Activated CD4-positive, alpha-beta T cell treated with anti-CD3 and anti-CD28 coated beads for 36 hours (primary cell): ENCODE results near the gene ADGRG2. TPM values are rescaled to one million over a fixed set of nuclear protein-coding genes. Genes with fewer than 3 reads are reported as not detected.
"Not testable (repeated sequence)": the region's sequence is repeated elsewhere in the genome, so short reads cannot be mapped to it uniquely, and the experiment has no call there.

Experiments
- ATAC-seq: fragments of 200-7000 bp; cut with Tn5 transposase; one replicate; pipeline ENCODE4 v1.10.0; 2021; ENCODE audit warnings: mild to moderate bottlenecking, moderate library complexity
- CTCF ChIA-PET: fragments of 350-600 bp; sonication (Branson Sonifier 250); formaldehyde crosslinking; loops from one replicate; lab custom pipeline; 2021; ENCODE audit warnings: antibody characterized with exemption; lab: Charles Lee
- POLR2A ChIA-PET: fragments of 350-600 bp; sonication (Branson Sonifier 250); formaldehyde crosslinking; loops from one replicate; lab custom pipeline; 2021; ENCODE audit warnings: antibody characterized with exemption, inconsistent platforms; lab: Charles Lee
- DNase-seq: peaks from one replicate; pipeline ENCODE4 v3.0.0-alpha.2; 2020
- H3K27ac Mint-ChIP-seq: one replicate; pipeline ENCODE4 v1.8.0; 2021; ENCODE audit warnings: mixed read lengths
- H3K27me3 Mint-ChIP-seq: one replicate; pipeline ENCODE4 v1.8.0; 2021; ENCODE audit warnings: mixed read lengths
- H3K36me3 Mint-ChIP-seq: one replicate; pipeline ENCODE4 v1.8.0; 2021; ENCODE audit warnings: low read depth, mixed read lengths
- H3K4me1 Mint-ChIP-seq: one replicate; pipeline ENCODE4 v1.8.0; 2021; ENCODE audit warnings: mixed read lengths
- H3K4me3 Mint-ChIP-seq: one replicate; pipeline ENCODE4 v1.8.0; 2021; ENCODE audit warnings: mild to moderate bottlenecking, moderate library complexity, mixed read lengths
- H3K9me3 Mint-ChIP-seq: one replicate; pipeline ENCODE4 v1.8.0; 2021; ENCODE audit warnings: low read depth, mixed read lengths
- intact Hi-C, 2 experiments: fragments of 100-400 bp; cut with DNase I in 1 of 2; cut with micrococcal nuclease in 1 of 2; formaldehyde crosslinking; loops; one replicate each; pipeline versions ENCODE4 v1.14.2 to v1.15.1; 2022 to 2024; cut with DNase I, micrococcal nuclease
- total RNA-seq, 2 experiments: library from RNA; stranded (reverse); gene quantifications; one replicate each; pipeline ENCODE4 v1.2.3, GENCODE V29; 2021

Gene ADGRG2
- total RNA-seq, 2 experiments from 2014 or later = not detected

- ChIA-PET CTCF (no interaction called here), POLR2A (interaction anchor here (0.6 kb wide), 2 partner anchors 9 to 753 kb away, joined by 3 to 5 read pairs; no protein-coding TSS in a partner anchor)
- DNase-seq = no peak
- Mint-ChIP-seq H3K4me1 (no peaks in the 10 kb centered on the region), H3K36me3 (no peaks in the 10 kb centered on the region), H3K27me3 (no peaks in the 10 kb centered on the region), H3K9me3 (no peaks in the 10 kb centered on the region), H3K27ac (no peak overlapping the region), H3K4me3 (no peak overlapping the region)
- ATAC-seq = no peak
- intact Hi-C loops = no loop called here
Observed at GRCh38 chrX:18997916-18998315, 124.4 kb downstream of the ADGRG2 start.

GRCh38 chrX:18996536-18996935 is 125.7 kb downstream of the ADGRG2 start:
- Mint-ChIP-seq H3K4me3 (no peak overlapping the region), H3K27ac (no peak overlapping the region), H3K9me3 (no peaks in the 10 kb centered on the region), H3K27me3 (no peaks in the 10 kb centered on the region), H3K36me3 (no peaks in the 10 kb centered on the region), H3K4me1 (no peaks in the 10 kb centered on the region)
- ATAC-seq (no peak), DNase-seq (no peak)
- POLR2A ChIA-PET = no interaction called here
- CTCF ChIA-PET = no interaction called here
- intact Hi-C loops = no loop called here

GRCh38 chrX:18995221-18995620 is 127.0 kb downstream of the ADGRG2 start:
- H3K9me3 Mint-ChIP-seq = no peaks in the 10 kb centered on the region
- CTCF ChIA-PET = interaction anchor here (2.1 kb wide), 1 partner anchor 8 kb away, joined by 4 read pairs; no protein-coding TSS in a partner anchor
- DNase-seq (no peak), ATAC-seq (no peak)
- POLR2A ChIA-PET = no interaction called here
- no peaks in the 10 kb centered on the region for H3K4me1 Mint-ChIP-seq
- H3K27me3 Mint-ChIP-seq = no peaks in the 10 kb centered on the region
- H3K4me3 Mint-ChIP-seq = no peak overlapping the region
- H3K27ac Mint-ChIP-seq = no peak overlapping the region
- H3K36me3 Mint-ChIP-seq = no peaks in the 10 kb centered on the region
- intact Hi-C loops = no loop called here

- Mint-ChIP-seq H3K4me1 (no peaks in the 10 kb centered on the region), H3K4me3 (no peak overlapping the region), H3K27ac (no peak overlapping the region), H3K9me3 (no peaks in the 10 kb centered on the region), H3K36me3 (no peaks in the 10 kb centered on the region), H3K27me3 (no peaks in the 10 kb centered on the region)
- DNase-seq = no peak
- intact Hi-C loops = no loop called here
- ChIA-PET CTCF (interaction anchor here (0.7 to 2.1 kb wide), 2 partner anchors 8 to 383 kb away, joined by 3 to 4 read pairs; no protein-coding TSS in a partner anchor), POLR2A (no interaction called here)
- no peak for ATAC-seq
Observed at GRCh38 chrX:18994713-18995112, 127.6 kb downstream of the ADGRG2 start.

- H3K4me1 Mint-ChIP-seq = no peaks in the 10 kb centered on the region
- no peaks in the 10 kb centered on the region for H3K9me3 Mint-ChIP-seq
- ATAC-seq (no peak), DNase-seq (no peak)
- ChIA-PET POLR2A (no interaction called here), CTCF (no interaction called here)
- H3K4me3 Mint-ChIP-seq = no peak overlapping the region
- intact Hi-C loops = no loop called here
- no peak overlapping the region for H3K27ac Mint-ChIP-seq
- no peaks in the 10 kb centered on the region for H3K27me3 Mint-ChIP-seq
- no peaks in the 10 kb centered on the region for H3K36me3 Mint-ChIP-seq
Observed at GRCh38 chrX:18992829-18993228, 129.4 kb downstream of the ADGRG2 start.

GRCh38 chrX:18985186-18985435 is 137.2 kb downstream of the ADGRG2 start:
- intact Hi-C loops = loop anchor here (1.0 to 10.0 kb wide), 9 partner anchors 28 to 1246 kb away; partner anchors contain the start of genes CDKL5 (in 1 of the 2), PDHA1 (in 1 of the 2), RS1 (in 1 of the 2) and SCML2 (in 1 of the 2)
- Mint-ChIP-seq H3K9me3 (no peaks in the 10 kb centered on the region), H3K27ac (peak overlapping the region; percentile 93), H3K27me3 (no peaks in the 10 kb centered on the region), H3K36me3 (no peaks in the 10 kb centered on the region), H3K4me3 (peak overlapping the region; percentile 84), H3K4me1 (peaks cover 11% of the 10 kb centered on the region)
- DNase-seq = no peak
- CTCF ChIA-PET = interaction anchor here (0.6 to 1.3 kb wide), 3 partner anchors 29 to 348 kb away, joined by 3 to 5 read pairs (median 3); no protein-coding TSS in a partner anchor
- POLR2A ChIA-PET = interaction anchor here (0.6 kb wide), 1 partner anchor 761 kb away, joined by 3 read pairs; no protein-coding TSS in a partner anchor
- ATAC-seq = no peak

- POLR2A ChIA-PET = interaction anchor here (0.6 kb wide), 1 partner anchor 762 kb away, joined by 3 read pairs; no protein-coding TSS in a partner anchor
- DNase-seq = peak; percentile 91
- ATAC-seq = peak; percentile 90
- Mint-ChIP-seq H3K36me3 (no peaks in the 10 kb centered on the region), H3K9me3 (no peaks in the 10 kb centered on the region), H3K4me1 (peaks cover 11% of the 10 kb centered on the region), H3K27me3 (no peaks in the 10 kb centered on the region), H3K4me3 (peak overlapping the region; percentile 84), H3K27ac (peak overlapping the region; percentile 93)
- CTCF ChIA-PET = interaction anchor here (0.6 to 1.3 kb wide), 3 partner anchors 29 to 349 kb away, joined by 3 to 5 read pairs (median 3); no protein-coding TSS in a partner anchor
- intact Hi-C loops = loop anchor here (1.0 to 10.0 kb wide), 11 partner anchors 28 to 1246 kb away; partner anchors contain the start of genes CDKL5 (in 2 of the 2), PDHA1 (in 2 of the 2), RS1 (in 1 of the 2) and SCML2 (in 1 of the 2)
Observed at GRCh38 chrX:18984381-18985185, 137.7 kb downstream of the ADGRG2 start.

DNA sequence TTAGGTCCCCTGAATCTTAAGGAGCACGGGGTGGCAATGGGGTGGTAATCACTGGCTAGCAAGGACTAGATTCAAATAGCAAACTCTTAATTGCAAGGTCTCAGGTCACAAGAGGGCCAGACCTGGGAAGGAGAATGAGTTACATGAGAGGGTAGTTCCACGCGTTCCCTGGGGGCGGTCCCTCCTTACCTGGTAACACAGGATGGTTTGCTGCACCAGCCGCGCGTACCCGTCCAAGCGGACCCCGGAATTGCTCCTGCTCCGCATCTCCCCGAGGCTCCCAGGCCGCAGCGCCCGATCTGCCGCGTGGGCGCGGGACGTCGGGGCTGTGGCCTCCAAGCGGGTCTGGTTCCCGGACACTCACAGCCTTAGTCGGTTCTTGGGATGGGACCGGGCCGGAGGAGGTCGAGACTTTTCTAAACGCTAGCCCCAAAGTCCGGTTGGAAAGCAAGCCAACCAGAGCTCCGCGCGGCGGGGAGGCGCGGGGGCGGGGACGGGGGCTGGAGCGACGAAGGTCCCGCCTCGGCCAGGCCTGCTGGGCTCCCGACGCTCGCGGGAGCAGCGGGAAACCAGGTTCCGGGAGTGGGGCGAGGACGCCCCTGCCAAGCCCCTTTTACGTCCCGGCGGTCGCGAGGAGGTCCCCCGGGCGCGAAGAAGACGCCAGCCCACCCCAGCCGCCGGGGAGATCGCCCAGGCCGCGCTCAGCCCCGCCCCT is 138.4 kb downstream of the ADGRG2 start, which contains the start of gene PHKA2:
Gene PHKA2 (minus strand): TSS at position 449 of the 715 bp plus-strand sequence. CDS start 182 bp downstream, at position 267.
- no peaks in the 10 kb centered on the region for H3K36me3 Mint-ChIP-seq
- H3K27me3 Mint-ChIP-seq = no peaks in the 10 kb centered on the region
- H3K4me3 Mint-ChIP-seq = peak within 1 kb of the TSS; percentile 84
- ATAC-seq (peak; percentile 23), DNase-seq (peak; percentile 44)
- ChIA-PET CTCF (no interaction called here), POLR2A (no interaction called here)
- peak within 1 kb of the TSS; percentile 93 for H3K27ac Mint-ChIP-seq
- H3K9me3 Mint-ChIP-seq = no peaks in the 10 kb centered on the region
- intact Hi-C loops = loop anchor here (1.0 to 10.0 kb wide), 10 partner anchors 27 to 1245 kb away; partner anchors contain the start of genes CDKL5 (in 2 of the 2), PDHA1 (in 2 of the 2), RS1 (in 1 of the 2) and SCML2 (in 1 of the 2)
- H3K4me1 Mint-ChIP-seq = peaks cover 11% of the 10 kb centered on the region

GRCh38 chrX:18981124-18981807 is 141.0 kb downstream of the ADGRG2 start:
- H3K4me1 Mint-ChIP-seq = peaks cover 11% of the 10 kb centered on the region
- POLR2A ChIA-PET = no interaction called here
- H3K36me3 Mint-ChIP-seq = no peaks in the 10 kb centered on the region
- DNase-seq = no peak
- H3K9me3 Mint-ChIP-seq = no peaks in the 10 kb centered on the region
- CTCF ChIA-PET = interaction anchor here (0.5 to 0.6 kb wide), 2 partner anchors 18 to 623 kb away, joined by 3 to 5 read pairs; no protein-coding TSS in a partner anchor
- intact Hi-C loops = loop anchor here in 1 of 2 experiments (10.0 kb wide), 2 partner anchors 306 to 556 kb away; partner anchors contain the start of genes CDKL5 and RS1
- H3K27me3 Mint-ChIP-seq = no peaks in the 10 kb centered on the region
- no peak overlapping the region for H3K4me3 Mint-ChIP-seq
- H3K27ac Mint-ChIP-seq = no peak overlapping the region
- ATAC-seq = no peak

- CTCF ChIA-PET = interaction anchor here (0.6 kb wide), 1 partner anchor 622 kb away, joined by 5 read pairs; no protein-coding TSS in a partner anchor
- H3K4me1 Mint-ChIP-seq, H3K36me3 Mint-ChIP-seq, H3K27ac Mint-ChIP-seq, ATAC-seq, H3K9me3 Mint-ChIP-seq, H3K27me3 Mint-ChIP-seq, POLR2A ChIA-PET, H3K4me3 Mint-ChIP-seq, DNase-seq: not testable (repeated sequence)
- intact Hi-C loops = loop anchor here in 1 of 2 experiments (10.0 kb wide), 2 partner anchors 305 to 555 kb away; partner anchors contain the start of genes CDKL5 and RS1
Observed at GRCh38 chrX:18980262-18980661, 142.0 kb downstream of the ADGRG2 start.
